OCI-LY7 (cell line): Measurements from ENCODE around the gene ALK. TPM values are rescaled to one million over a fixed set of nuclear protein-coding genes. Genes with fewer than 3 reads are reported as not detected.

Source experiments
- BruUV-seq: library from RNA; stranded (reverse); fragments of 400-500 nt; replicated peaks from 2 replicates; lab custom pipeline; 2021; lab: Mats Ljungman, UMichigan
- CTCF ChIA-PET: fragments of 300-600 bp; sonication (Branson Sonifier 250); formaldehyde crosslinking; loops from one replicate; lab custom pipeline; 2022; ENCODE audit warnings: antibody characterized with exemption; ENCODE audit not compliant: unreplicated experiment; lab: Charles Lee
- POLR2A ChIA-PET: fragments of 300-600 bp; sonication (Branson Sonifier 250); formaldehyde crosslinking; loops from one replicate; lab custom pipeline; 2022; ENCODE audit warnings: antibody characterized with exemption; lab: Charles Lee
- DNase-seq: peaks from one replicate; pipeline ENCODE4 v3.0.0-alpha.2; 2015; ENCODE audit warnings: low spot score
- H2AFZ ChIP-seq: fragments of 200-600 bp; sonication (generic), shearing (Covaris generic); 2 replicates; pipeline ENCODE4 v1.6.1; 2014; ENCODE audit warnings: mild to moderate bottlenecking, antibody characterized with exemption, low read length, moderate library complexity
- H3K27ac ChIP-seq: fragments of 200-600 bp; sonication (generic); 2 replicates; pipeline ENCODE4 v1.5.1; 2014; ENCODE audit warnings: mixed run types, low read depth, mild to moderate bottlenecking, moderate library complexity, low read length, inconsistent platforms; ENCODE audit not compliant: poor library complexity, severe bottlenecking
- H3K36me3 ChIP-seq: fragments of 200-600 bp; sonication (generic); 2 replicates; pipeline ENCODE4 v1.6.1; 2014; ENCODE audit warnings: mild to moderate bottlenecking, antibody characterized with exemption, low read length, moderate library complexity, mixed read lengths; ENCODE audit not compliant: insufficient read depth
- H3K4me1 ChIP-seq: fragments of 200-600 bp; sonication (generic); 2 replicates; pipeline ENCODE4 v1.5.1; 2014; ENCODE audit warnings: mild to moderate bottlenecking, low read length; ENCODE audit not compliant: insufficient read depth, poor library complexity, severe bottlenecking
- H3K4me2 ChIP-seq: fragments of 200-600 bp; sonication (generic); 2 replicates; pipeline ENCODE4 v1.6.1; 2014; ENCODE audit warnings: mild to moderate bottlenecking, low read length
- H3K4me3 ChIP-seq: fragments of 200-600 bp; sonication (generic); 2 replicates; pipeline ENCODE4 v1.5.1; 2014; ENCODE audit warnings: mild to moderate bottlenecking, low read depth, low read length; ENCODE audit not compliant: poor library complexity, severe bottlenecking
- H3K79me2 ChIP-seq: fragments of 200-600 bp; sonication (generic); 2 replicates; pipeline ENCODE4 v1.6.1; 2016; ENCODE audit warnings: low read depth, mild to moderate bottlenecking, low read length, moderate library complexity, mixed read lengths; ENCODE audit not compliant: insufficient read depth
- H3K9me2 ChIP-seq: fragments of 200-600 bp; sonication (generic); 2 replicates; pipeline ENCODE4 v1.6.1; 2016; ENCODE audit warnings: mild to moderate bottlenecking, low read length, mixed read lengths; ENCODE audit not compliant: insufficient read depth
- H3K9me3 ChIP-seq: fragments of 200-600 bp; sonication (generic); 2 replicates; pipeline ENCODE4 v1.6.1; 2014; ENCODE audit warnings: mild to moderate bottlenecking, mixed run types, low read length, mixed read lengths
- H4K20me1 ChIP-seq: fragments of 200-600 bp; sonication (generic); 2 replicates; pipeline ENCODE4 v1.6.1; 2014; ENCODE audit warnings: mild to moderate bottlenecking, antibody characterized with exemption, low read length, moderate library complexity, mixed read lengths; ENCODE audit not compliant: insufficient read depth
- EZH2phosphoT487 ChIP-seq: fragments of 200-600 bp; sonication (generic); IDR thresholded peaks from 2 replicates; pipeline ENCODE4 v1.6.1; 2018; ENCODE audit warnings: low read depth, borderline replicate concordance, mild to moderate bottlenecking, mixed run types, antibody characterized with exemption, low read length, moderate library complexity, mixed read lengths
- intact Hi-C: fragments of 100-400 bp; cut with micrococcal nuclease; formaldehyde crosslinking; loops from one replicate; pipeline ENCODE4 v1.10.0; 2022; ENCODE audit not compliant: unreplicated experiment
- total RNA-seq, 2 experiments: library from RNA; depleted of rRNA in 1 of 2; stranded (reverse); fragments of >200 nt in 1 of 2; shearing (Covaris generic) in 1 of 2; gene quantifications; 2 replicates each; pipeline ENCODE4 v1.2.3, GENCODE V29; 2014 to 2022
- TF ChIP-seq, protein P1 (sequence below): fragments of 200-600 bp; sonication (generic); conservative IDR thresholded peaks from 2 replicates; pipeline ENCODE4 v1.5.1; 2014; ENCODE audit warnings: mild to moderate bottlenecking, antibody characterized with exemption, low read length, moderate library complexity, mixed read lengths

ALK gene
- total RNA-seq, 2 experiments from 2014 or later = 0.09 TPM; not detected in 1

DNA sequence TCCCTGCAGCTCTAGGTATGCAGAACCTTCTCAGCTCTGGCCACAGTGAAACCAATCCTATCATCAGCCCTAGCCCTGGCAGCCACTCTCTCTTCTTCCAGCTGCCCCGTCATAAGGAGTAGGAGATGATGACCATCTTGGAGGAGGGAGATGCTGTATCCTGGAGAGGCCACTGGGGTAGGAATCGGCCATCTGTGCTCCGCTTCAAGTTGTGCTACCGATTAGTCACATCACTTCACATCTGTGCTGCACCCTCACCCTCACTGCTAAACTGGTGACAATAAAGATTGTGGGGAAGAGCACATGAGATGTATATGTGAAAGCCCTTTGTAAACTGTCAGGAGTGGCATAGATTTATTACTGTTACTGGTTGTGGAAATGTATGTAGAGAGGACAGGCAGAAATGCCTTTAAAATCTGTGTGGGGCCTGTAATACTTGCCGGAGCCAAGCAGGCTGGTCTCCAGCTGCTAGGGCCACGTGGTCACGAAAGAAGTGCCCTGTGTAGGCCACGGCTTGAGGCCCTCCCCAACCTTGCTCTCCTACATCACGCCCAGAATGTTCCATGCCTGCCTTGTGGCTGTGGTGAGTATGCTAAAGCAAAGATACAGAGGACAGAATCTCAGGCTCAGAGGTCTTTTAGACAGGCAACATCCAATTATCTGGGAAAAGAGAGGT, 569.3 kb downstream of the ALK start:
- Histone ChIP-seq H3K79me2 (no peaks in the 10 kb centered on the region), H3K36me3 (no peaks in the 10 kb centered on the region), H4K20me1 (no peaks in the 10 kb centered on the region), H2AFZ (no peak overlapping the region), H3K27ac (no peak overlapping the region), H3K9me3 (no peaks in the 10 kb centered on the region), H3K9me2 (no peaks in the 10 kb centered on the region), H3K4me3 (no peak overlapping the region), H3K4me1 (no peaks in the 10 kb centered on the region), H3K4me2 (no peak overlapping the region)
- DNase-seq = no peak
- no TSS peak for BruUV-seq
- no peak for TF ChIP-seq EZH2phosphoT487
- TF ChIP-seq, protein P1, sequence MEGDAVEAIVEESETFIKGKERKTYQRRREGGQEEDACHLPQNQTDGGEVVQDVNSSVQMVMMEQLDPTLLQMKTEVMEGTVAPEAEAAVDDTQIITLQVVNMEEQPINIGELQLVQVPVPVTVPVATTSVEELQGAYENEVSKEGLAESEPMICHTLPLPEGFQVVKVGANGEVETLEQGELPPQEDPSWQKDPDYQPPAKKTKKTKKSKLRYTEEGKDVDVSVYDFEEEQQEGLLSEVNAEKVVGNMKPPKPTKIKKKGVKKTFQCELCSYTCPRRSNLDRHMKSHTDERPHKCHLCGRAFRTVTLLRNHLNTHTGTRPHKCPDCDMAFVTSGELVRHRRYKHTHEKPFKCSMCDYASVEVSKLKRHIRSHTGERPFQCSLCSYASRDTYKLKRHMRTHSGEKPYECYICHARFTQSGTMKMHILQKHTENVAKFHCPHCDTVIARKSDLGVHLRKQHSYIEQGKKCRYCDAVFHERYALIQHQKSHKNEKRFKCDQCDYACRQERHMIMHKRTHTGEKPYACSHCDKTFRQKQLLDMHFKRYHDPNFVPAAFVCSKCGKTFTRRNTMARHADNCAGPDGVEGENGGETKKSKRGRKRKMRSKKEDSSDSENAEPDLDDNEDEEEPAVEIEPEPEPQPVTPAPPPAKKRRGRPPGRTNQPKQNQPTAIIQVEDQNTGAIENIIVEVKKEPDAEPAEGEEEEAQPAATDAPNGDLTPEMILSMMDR = no peak
- POLR2A ChIA-PET = no interaction called here
- CTCF ChIA-PET = no interaction called here
- intact Hi-C loops = no loop called here

- TF ChIP-seq EZH2phosphoT487 = no peak
- TF ChIP-seq, protein P1 = no peak
- intact Hi-C loops = no loop called here
Observed at GRCh38 chr2:29351248-29351647, 570.1 kb downstream of the ALK start.

DNA sequence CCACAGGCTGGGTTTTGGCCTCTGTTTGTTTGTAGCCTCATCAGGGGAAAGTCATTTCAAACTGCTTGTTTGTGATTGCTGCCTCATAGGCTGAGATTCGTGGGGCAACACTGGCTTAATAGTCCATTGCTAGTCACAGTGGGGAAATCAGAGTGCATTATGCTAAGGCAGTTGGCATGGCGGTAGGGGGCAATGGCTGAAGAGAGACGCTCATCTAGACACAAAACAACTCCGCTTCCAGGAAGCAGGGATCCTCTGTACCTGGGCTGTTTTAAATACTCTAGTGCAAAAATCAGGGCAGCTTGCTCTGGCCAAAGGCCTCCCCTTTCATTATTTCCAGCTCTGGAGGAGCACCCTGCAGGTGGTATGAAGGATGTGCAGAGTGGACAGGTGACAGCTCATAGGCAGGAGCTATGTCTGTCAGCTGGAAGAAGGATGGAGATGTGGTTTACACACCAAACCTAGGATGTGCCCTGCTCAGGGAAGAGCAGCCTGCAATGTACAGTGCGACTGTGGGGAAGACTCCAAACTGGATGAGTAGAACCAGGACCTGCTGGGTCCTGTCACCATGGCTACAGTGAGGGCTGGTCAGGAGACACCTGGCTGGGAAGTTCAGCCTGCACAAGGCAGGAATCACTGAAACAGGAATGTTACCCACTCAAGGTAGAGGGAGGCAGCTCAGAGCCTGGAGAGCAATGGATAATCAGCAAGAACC, 571.9 kb downstream of the ALK start:
- H3K9me2 ChIP-seq = no peaks in the 10 kb centered on the region
- no peaks in the 10 kb centered on the region for H3K4me1 ChIP-seq
- H3K4me3 ChIP-seq = no peak overlapping the region
- no peaks in the 10 kb centered on the region for H3K36me3 ChIP-seq
- POLR2A ChIA-PET = no interaction called here
- no peaks in the 10 kb centered on the region for H3K79me2 ChIP-seq
- H4K20me1 ChIP-seq = no peaks in the 10 kb centered on the region
- no peak overlapping the region for H3K4me2 ChIP-seq
- no peak for DNase-seq
- intact Hi-C loops = no loop called here
- BruUV-seq = no TSS peak
- H3K27ac ChIP-seq = no peak overlapping the region
- no peaks in the 10 kb centered on the region for H3K9me3 ChIP-seq
- H2AFZ ChIP-seq = no peak overlapping the region
- CTCF ChIA-PET = no interaction called here
- TF ChIP-seq, protein P1 = no peak
- TF ChIP-seq EZH2phosphoT487 = no peak

More at GRCh38 chr2:29351248-29351647, 570.1 kb downstream of the ALK start:
- Histone ChIP-seq H2AFZ (no peak overlapping the region), H3K4me3 (no peak overlapping the region), H3K9me2 (no peaks in the 10 kb centered on the region), H3K79me2 (no peaks in the 10 kb centered on the region), H3K27ac (no peak overlapping the region), H4K20me1 (no peaks in the 10 kb centered on the region), H3K36me3 (no peaks in the 10 kb centered on the region), H3K9me3 (no peaks in the 10 kb centered on the region), H3K4me1 (no peaks in the 10 kb centered on the region), H3K4me2 (no peak overlapping the region)
- no peak for DNase-seq
- no TSS peak for BruUV-seq
- CTCF ChIA-PET = no interaction called here
- POLR2A ChIA-PET = no interaction called here
